ENCODE data around the gene FCGR3A. TPM values are rescaled to one million over a fixed set of nuclear protein-coding genes. Genes with fewer than 3 reads are reported as not detected.

FCGR3A gene
- polyA plus RNA-seq, 1 of the 3 experiments (the other 2 are of a cell fraction), result not detected

GRCh38 chr1:161502181-161502580 lies 47.4 kb downstream of the FCGR3A start:
- CTCF ChIA-PET, result no interaction called here
- TF ChIP-seq REST (IDR thresholded peaks at IDR 0.05; ENCODE audit: low read depth, low read length) (no peak), TEAD4 (IDR thresholded peaks at IDR 0.05; ENCODE audit: borderline replicate concordance, insufficient read depth) (no peak), FOXM1 (IDR thresholded peaks at IDR 0.05; ENCODE audit: low read depth) (no peak), CHD2 (IDR thresholded peaks at IDR 0.05; ENCODE audit: low read length, partially characterized antibody) (no peak), RAD21 (IDR thresholded peaks at IDR 0.05; ENCODE audit: low read length) (no peak), MAX (IDR thresholded peaks at IDR 0.05; ENCODE audit: low read depth) (no peak), JUND (IDR thresholded peaks at IDR 0.05) (no peak), POLR2AphosphoS5 (IDR thresholded peaks at IDR 0.05; ENCODE audit: low read depth, low read length) (no peak), IRF3 (IDR thresholded peaks at IDR 0.05; ENCODE audit: low read depth, low read length) (no peak), EP300 (IDR thresholded peaks at IDR 0.05; ENCODE audit: borderline replicate concordance in 1 of 2, low read depth in 1 of 2, low read length in 1 of 2) (no peak)
- Histone ChIP-seq H3K4me3 (ENCODE audit: low read depth in 2 of 2, low read length in 1 of 2) (no peak overlapping the region), H3K36me3 (replicated peaks in 1 of 2; ENCODE audit: control insufficient read depth in 1 of 2, insufficient read depth in 2 of 2, low read length in 1 of 2) (no peaks in the 10 kb centered on the region), H3K27me3 (ENCODE audit: insufficient read depth) (peaks cover 15% of the 10 kb centered on the region), H3K9ac (no peak overlapping the region), H4K20me1 (ENCODE audit: insufficient read depth) (no peaks in the 10 kb centered on the region), H3K9me3 (no peaks in the 10 kb centered on the region), H3F3A (replicated peaks; ENCODE audit: insufficient read depth) (no peaks in the 10 kb centered on the region), H3K79me2 (ENCODE audit: insufficient read depth) (no peaks in the 10 kb centered on the region), H3K27ac (ENCODE audit: low read depth in 2 of 2, low read length in 1 of 2) (no peak overlapping the region), H3K4me2 (no peak overlapping the region), H3K4me1 (ENCODE audit: control insufficient read depth in 1 of 2, insufficient read depth in 2 of 2, low read depth in 1 of 2, low read length in 1 of 2) (no peaks in the 10 kb centered on the region), H3K9me2 (no peaks in the 10 kb centered on the region), H2AFZ (ENCODE audit: low read depth) (no peak overlapping the region)
- DNase-seq, result no peak
- WGBS (ENCODE audit: low lambda C conversion rate), result 9% methylated on average over 4 of the region's 4 CpGs
- POLR2A ChIA-PET, result no interaction called here

GRCh38 chr1:161501234-161501633 lies 48.4 kb downstream of the FCGR3A start:
- Histone ChIP-seq H3K27ac (ENCODE audit: low read depth in 2 of 2, low read length in 1 of 2) (no peak overlapping the region), H4K20me1 (ENCODE audit: insufficient read depth) (no peaks in the 10 kb centered on the region), H3K9me2 (no peaks in the 10 kb centered on the region), H3K9me3 (no peaks in the 10 kb centered on the region), H3K79me2 (ENCODE audit: insufficient read depth) (no peaks in the 10 kb centered on the region), H3K4me3 (ENCODE audit: low read depth in 2 of 2, low read length in 1 of 2) (no peak overlapping the region), H3K4me2 (no peak overlapping the region), H2AFZ (ENCODE audit: low read depth) (no peak overlapping the region), H3F3A (replicated peaks; ENCODE audit: insufficient read depth) (no peaks in the 10 kb centered on the region), H3K27me3 (ENCODE audit: insufficient read depth) (peaks cover 15% of the 10 kb centered on the region), H3K4me1 (ENCODE audit: control insufficient read depth in 1 of 2, insufficient read depth in 2 of 2, low read depth in 1 of 2, low read length in 1 of 2) (no peaks in the 10 kb centered on the region), H3K36me3 (replicated peaks in 1 of 2; ENCODE audit: control insufficient read depth in 1 of 2, insufficient read depth in 2 of 2, low read length in 1 of 2) (no peaks in the 10 kb centered on the region), H3K9ac (no peak overlapping the region)
- 13% methylated on average over 1 of the region's 1 CpG for WGBS (ENCODE audit: low lambda C conversion rate)
- no peak for DNase-seq
- ChIA-PET CTCF (no interaction called here), POLR2A (no interaction called here)
- TF ChIP-seq EZH2phosphoT487 (IDR thresholded peaks at IDR 0.05; ENCODE audit: borderline replicate concordance, low read depth) (no peak), FOXJ3 (CRISPR knock-in tag; IDR thresholded peaks at IDR 0.05) (no peak), NRF1 (IDR thresholded peaks at IDR 0.05; ENCODE audit: low read depth, low read length) (no peak), POLR2AphosphoS5 (IDR thresholded peaks at IDR 0.05; ENCODE audit: low read depth, low read length) (no peak), CHD2 (IDR thresholded peaks at IDR 0.05; ENCODE audit: low read length, partially characterized antibody) (no peak), EP300 (IDR thresholded peaks at IDR 0.05; ENCODE audit: borderline replicate concordance in 1 of 2, low read depth in 1 of 2, low read length in 1 of 2) (no peak), GABPA (IDR thresholded peaks at IDR 0.05; ENCODE audit: low read depth) (no peak), SIN3A (IDR thresholded peaks at IDR 0.05; ENCODE audit: borderline replicate concordance, low read depth, low read length) (no peak), REST (IDR thresholded peaks at IDR 0.05; ENCODE audit: low read depth, low read length) (no peak), MEF2A (IDR thresholded peaks at IDR 0.05; ENCODE audit: borderline replicate concordance, low read depth) (no peak), MXI1 (IDR thresholded peaks at IDR 0.05; ENCODE audit: low read depth, low read length) (no peak)

Data from SK-N-SH (cell line).